H1 (cell line): ENCODE results near the gene EXOC3L1. TPM values are rescaled to one million over a fixed set of nuclear protein-coding genes. Genes with fewer than 3 reads are reported as not detected.
A peak's percentile ranks its signal among the peaks of the same experiment; 100 is the strongest.

Experiments used
- EGR1 ChIP-seq: IDR thresholded peaks from 2 replicates; pipeline ENCODE4 v1.6.1; 2011; ENCODE audit warnings: low read depth, low read length, borderline replicate concordance
- EZH2 ChIP-seq: fragments of 200-600 bp; sonication (generic); IDR thresholded peaks from 2 replicates; pipeline ENCODE4 v1.7.1; 2012; ENCODE audit warnings: low read depth, mild to moderate bottlenecking, moderate library complexity, low read length, inconsistent platforms; ENCODE audit not compliant: severe bottlenecking
- HDAC2 ChIP-seq, 2 experiments: fragments of 300-600 bp in 1 of 2; sonication (generic) in 1 of 2; IDR thresholded peaks; 2 replicates each; pipeline ENCODE4 v1.6.1; 2011 to 2012; ENCODE audit warnings: low read depth in 2 of 2, low read length in 2 of 2, mild to moderate bottlenecking in 2 of 2, moderate library complexity in 2 of 2, borderline replicate concordance in 1 of 2, inconsistent platforms in 1 of 2
- KDM1A ChIP-seq: fragments of 200-600, 300-600 bp; sonication (generic); IDR thresholded peaks from 2 replicates; pipeline ENCODE4 v1.7.1; 2016; ENCODE audit warnings: mild to moderate bottlenecking, low read length, borderline replicate concordance
- PHF8 ChIP-seq: fragments of 200-600 bp; sonication (generic); conservative IDR thresholded peaks from 2 replicates; pipeline ENCODE4 v1.7.1; 2012; ENCODE audit warnings: low read depth, mild to moderate bottlenecking, inconsistent platforms, low read length, moderate library complexity
- POLR2A ChIP-seq, 2 experiments: IDR thresholded peaks; 1 replicate in 1 of 2; 2 replicates in 1 of 2; pipeline ENCODE4 v1.6.1; 2011; ENCODE audit warnings: low read depth in 2 of 2, low read length in 2 of 2, mild to moderate bottlenecking in 2 of 2; ENCODE audit errors: control extremely low read depth in 1 of 2
- RAD21 ChIP-seq, 2 experiments: IDR thresholded peaks in 1 of 2; conservative IDR thresholded peaks in 1 of 2; 2 replicates each; pipeline ENCODE4 v1.6.1; 2011; ENCODE audit warnings: low read depth in 2 of 2, low read length in 2 of 2, improper control_type of control experiment in 1 of 2, inconsistent platforms in 1 of 2, mild to moderate bottlenecking in 1 of 2, moderate library complexity in 1 of 2
- SIN3A ChIP-seq, 2 experiments: IDR thresholded peaks in 1 of 2; conservative IDR thresholded peaks in 1 of 2; 2 replicates each; pipeline ENCODE4 v1.6.1; 2011 to 2012; ENCODE audit warnings: low read length in 2 of 2, improper control_type of control experiment in 1 of 2, low read depth in 1 of 2, mild to moderate bottlenecking in 1 of 2
- SIRT6 ChIP-seq: IDR thresholded peaks from one replicate; pipeline ENCODE4 v1.7.1; 2012; ENCODE audit warnings: low read length, inconsistent platforms
- SIX5 ChIP-seq: IDR thresholded peaks from 2 replicates; pipeline ENCODE4 v1.6.1; 2011; ENCODE audit warnings: mild to moderate bottlenecking, low read depth, low read length
- SP1 ChIP-seq: IDR thresholded peaks from 2 replicates; pipeline ENCODE4 v1.6.1; 2011; ENCODE audit warnings: low read depth, low read length
- SRF ChIP-seq: IDR thresholded peaks from 2 replicates; pipeline ENCODE4 v1.6.1; 2011; ENCODE audit warnings: mild to moderate bottlenecking, low read depth, low read length, moderate library complexity
- TAF7 ChIP-seq: optimal IDR thresholded peaks from 2 replicates; pipeline ENCODE3; 2011; ENCODE audit warnings: low read depth, mild to moderate bottlenecking, inconsistent platforms, low read length, moderate library complexity, borderline replicate concordance
- TEAD4 ChIP-seq: IDR thresholded peaks from 2 replicates; pipeline ENCODE4 v1.6.1; 2012; ENCODE audit warnings: low read depth, low read length, inconsistent platforms, mixed read lengths
- polyA plus RNA-seq, 7 experiments: library from polyadenylated mRNA; depleted of rRNA in 3 of 7; stranded (reverse) in 5 of 7; unstranded in 2 of 7; fragments of >200 nt in 5 of 7; fragments of 200-250 nt in 2 of 7; gene quantifications; 1 replicate in 5 of 7; 2 replicates in 1 of 7; 4 replicates in 1 of 7; pipeline versions ENCODE4 v1.2.1 to v1.2.3, GENCODE V29; 2011 to 2013; ENCODE audit warnings: missing spikeins in 2 of 7, mixed read lengths in 2 of 7
- total RNA-seq: library from RNA; stranded (reverse); fragmentation: NEBNext Ultra II Directional; extraction: Animal tissue kit (Norgen Biotek cat#: 25700); gene quantifications from 2 replicates; pipeline ENCODE4 v1.2.1, GENCODE V29; 2021
- TF ChIP-seq, protein P1 (sequence below), 3 experiments: IDR thresholded peaks; 1 replicate in 2 of 3; 2 replicates in 1 of 3; pipeline versions ENCODE4 v1.5.1 to v1.6.1; 2011; ENCODE audit warnings: low read length in 3 of 3, mild to moderate bottlenecking in 3 of 3, inconsistent platforms in 2 of 3, low read depth in 1 of 3, moderate library complexity in 1 of 3; ENCODE audit not compliant: insufficient read depth in 1 of 3; ENCODE audit errors: control extremely low read depth in 1 of 3
- TF ChIP-seq, protein P2 (sequence below): IDR thresholded peaks from 2 replicates; pipeline ENCODE4 v1.6.1; 2012; ENCODE audit warnings: inconsistent platforms
- TF ChIP-seq, protein P3 (sequence below): IDR thresholded peaks from 2 replicates; pipeline ENCODE4 v1.6.1; 2012; ENCODE audit warnings: low read length, inconsistent platforms

Gene EXOC3L1
- total and polyA plus RNA-seq, 2 of the 8 experiments (the other 6 are each of a cell fraction or from before 2014, with no cell fraction given) = 1.3 TPM

DNA sequence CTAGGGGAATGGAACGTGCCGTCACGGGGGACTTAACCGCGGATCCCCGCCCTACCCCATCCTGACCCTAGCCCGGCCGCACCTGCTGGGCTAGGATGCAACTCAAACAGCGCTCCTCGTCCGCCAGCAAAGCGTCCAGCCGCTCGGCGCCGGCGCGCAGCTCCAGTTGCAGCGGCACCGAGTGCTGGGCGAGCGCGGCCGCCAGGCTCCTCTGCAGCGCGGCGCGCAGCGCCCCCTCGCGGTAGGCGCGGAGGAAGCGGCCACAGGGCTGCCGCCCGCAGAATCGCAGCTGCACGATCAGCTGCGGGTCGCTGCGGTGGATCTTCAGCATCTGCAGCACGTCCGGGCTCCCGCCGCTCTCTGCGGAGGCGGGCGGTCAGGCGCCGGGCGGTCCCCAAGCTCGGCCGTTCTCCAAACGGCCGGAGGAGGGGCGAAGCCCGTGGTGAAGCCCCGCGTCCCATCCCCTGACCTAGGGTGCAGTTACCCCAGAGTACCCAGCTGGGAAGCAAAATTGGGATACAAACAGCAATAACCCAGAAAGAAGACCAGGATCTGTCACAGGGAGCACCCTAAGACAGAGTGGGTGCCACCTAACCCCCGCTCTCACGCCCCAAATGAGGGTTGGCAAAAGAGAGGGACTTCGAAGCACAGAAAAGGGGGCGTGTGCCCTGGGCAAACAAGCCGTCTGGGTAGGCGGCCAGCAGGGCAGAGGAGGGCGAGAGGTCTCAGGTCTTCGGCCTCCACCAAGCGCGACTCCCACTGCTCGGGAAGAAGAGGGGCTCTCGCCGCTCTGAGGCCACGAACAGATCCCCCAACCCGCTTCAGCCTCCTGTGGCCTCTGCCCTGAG is 34.4 kb downstream of the EXOC3L1 start (continued):
- TF ChIP-seq TAF7 (peak; percentile 64), SIRT6 (no peak), HDAC2 (IDR thresholded peaks at IDR 0.05; ENCODE audit: borderline replicate concordance in 1 of 2, low read depth in 2 of 2, low read length in 2 of 2) (no peak), SP1 (no peak), TEAD4 (peak; percentile 31; the same call in 1 of the 2 replicates), RAD21 (IDR thresholded peaks at IDR 0.05 in 1 of 2, conservative IDR thresholded peaks at IDR 0.05 in 1 of 2; ENCODE audit: low read depth in 2 of 2, low read length in 2 of 2) (peak; percentile 84 to 91), EZH2 (peak; percentile 70), SRF (peak; percentile 72), EGR1 (peak; percentile 28; the same call in 1 of the 2 replicates), PHF8 (no peak), SIX5 (no peak), KDM1A (no peak), SIN3A (conservative IDR thresholded peaks at IDR 0.05 in 1 of 2, IDR thresholded peaks at IDR 0.05 in 1 of 2; ENCODE audit: low read depth in 1 of 2, low read length in 2 of 2) (peak in 1 of 2 experiments; percentile 60; a peak in 1 of 4 replicates), POLR2A (IDR thresholded peaks at IDR 0.05; ENCODE audit: control extremely low read depth in 1 of 2, low read depth in 2 of 2, low read length in 2 of 2) (no peak)
- TF ChIP-seq, protein P1, sequence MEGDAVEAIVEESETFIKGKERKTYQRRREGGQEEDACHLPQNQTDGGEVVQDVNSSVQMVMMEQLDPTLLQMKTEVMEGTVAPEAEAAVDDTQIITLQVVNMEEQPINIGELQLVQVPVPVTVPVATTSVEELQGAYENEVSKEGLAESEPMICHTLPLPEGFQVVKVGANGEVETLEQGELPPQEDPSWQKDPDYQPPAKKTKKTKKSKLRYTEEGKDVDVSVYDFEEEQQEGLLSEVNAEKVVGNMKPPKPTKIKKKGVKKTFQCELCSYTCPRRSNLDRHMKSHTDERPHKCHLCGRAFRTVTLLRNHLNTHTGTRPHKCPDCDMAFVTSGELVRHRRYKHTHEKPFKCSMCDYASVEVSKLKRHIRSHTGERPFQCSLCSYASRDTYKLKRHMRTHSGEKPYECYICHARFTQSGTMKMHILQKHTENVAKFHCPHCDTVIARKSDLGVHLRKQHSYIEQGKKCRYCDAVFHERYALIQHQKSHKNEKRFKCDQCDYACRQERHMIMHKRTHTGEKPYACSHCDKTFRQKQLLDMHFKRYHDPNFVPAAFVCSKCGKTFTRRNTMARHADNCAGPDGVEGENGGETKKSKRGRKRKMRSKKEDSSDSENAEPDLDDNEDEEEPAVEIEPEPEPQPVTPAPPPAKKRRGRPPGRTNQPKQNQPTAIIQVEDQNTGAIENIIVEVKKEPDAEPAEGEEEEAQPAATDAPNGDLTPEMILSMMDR (IDR thresholded peaks at IDR 0.05; ENCODE audit: control extremely low read depth in 1 of 3, insufficient read depth in 1 of 3, low read depth in 1 of 3, low read length in 3 of 3) = peak; percentile 94 to 98 (median 95)
- TF ChIP-seq, protein P2, sequence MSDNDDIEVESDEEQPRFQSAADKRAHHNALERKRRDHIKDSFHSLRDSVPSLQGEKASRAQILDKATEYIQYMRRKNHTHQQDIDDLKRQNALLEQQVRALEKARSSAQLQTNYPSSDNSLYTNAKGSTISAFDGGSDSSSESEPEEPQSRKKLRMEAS = peak; percentile 49
- TF ChIP-seq, protein P3, sequence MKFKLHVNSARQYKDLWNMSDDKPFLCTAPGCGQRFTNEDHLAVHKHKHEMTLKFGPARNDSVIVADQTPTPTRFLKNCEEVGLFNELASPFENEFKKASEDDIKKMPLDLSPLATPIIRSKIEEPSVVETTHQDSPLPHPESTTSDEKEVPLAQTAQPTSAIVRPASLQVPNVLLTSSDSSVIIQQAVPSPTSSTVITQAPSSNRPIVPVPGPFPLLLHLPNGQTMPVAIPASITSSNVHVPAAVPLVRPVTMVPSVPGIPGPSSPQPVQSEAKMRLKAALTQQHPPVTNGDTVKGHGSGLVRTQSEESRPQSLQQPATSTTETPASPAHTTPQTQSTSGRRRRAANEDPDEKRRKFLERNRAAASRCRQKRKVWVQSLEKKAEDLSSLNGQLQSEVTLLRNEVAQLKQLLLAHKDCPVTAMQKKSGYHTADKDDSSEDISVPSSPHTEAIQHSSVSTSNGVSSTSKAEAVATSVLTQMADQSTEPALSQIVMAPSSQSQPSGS = no peak
